Measurements from ENCODE around the gene STN1. TPM values are rescaled to one million over a fixed set of nuclear protein-coding genes. Genes with fewer than 3 reads are reported as not detected.

STN1 gene
- total and polyA plus RNA-seq, 10 of the 15 experiments (the other 5 are each of a cell fraction or from before 2014, with no cell fraction given): 22.2 to 31.8 (median 28.5) TPM

DNA sequence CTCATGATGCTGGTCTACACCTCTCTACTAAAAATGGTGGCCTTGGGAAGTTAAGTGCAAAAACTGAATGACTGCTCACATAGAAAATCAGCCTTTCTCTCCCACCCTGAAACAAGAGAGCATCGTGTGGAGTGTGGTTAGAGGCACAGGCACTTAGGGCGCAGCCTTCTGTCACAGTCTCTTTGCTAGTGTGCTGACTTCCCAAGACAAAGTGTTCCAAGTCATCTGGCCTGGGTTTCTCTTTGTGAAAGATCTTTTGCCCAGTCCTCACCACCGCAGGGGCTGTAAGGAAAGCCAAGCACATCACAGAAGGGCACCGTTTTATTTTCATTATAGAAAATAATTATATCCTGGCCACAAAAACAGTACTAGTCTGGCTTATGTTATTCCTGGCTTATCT lies 12.5 kb downstream of the STN1 start (continued):
- TF ChIP-seq CREB1 (IDR thresholded peaks at IDR 0.05; ENCODE audit: low read depth) (no peak), BCL11A (IDR thresholded peaks at IDR 0.05; ENCODE audit: low read depth, low read length) (no peak), TARDBP (IDR thresholded peaks at IDR 0.05; ENCODE audit: borderline replicate concordance) (no peak), EED (IDR thresholded peaks at IDR 0.05; ENCODE audit: low read depth) (no peak), SRF (IDR thresholded peaks at IDR 0.05; ENCODE audit: low read depth in 2 of 2, low read length in 2 of 2) (no peak), MXI1 (IDR thresholded peaks at IDR 0.05; ENCODE audit: low read depth, low read length) (no peak)
- TF ChIP-seq, protein P1, sequence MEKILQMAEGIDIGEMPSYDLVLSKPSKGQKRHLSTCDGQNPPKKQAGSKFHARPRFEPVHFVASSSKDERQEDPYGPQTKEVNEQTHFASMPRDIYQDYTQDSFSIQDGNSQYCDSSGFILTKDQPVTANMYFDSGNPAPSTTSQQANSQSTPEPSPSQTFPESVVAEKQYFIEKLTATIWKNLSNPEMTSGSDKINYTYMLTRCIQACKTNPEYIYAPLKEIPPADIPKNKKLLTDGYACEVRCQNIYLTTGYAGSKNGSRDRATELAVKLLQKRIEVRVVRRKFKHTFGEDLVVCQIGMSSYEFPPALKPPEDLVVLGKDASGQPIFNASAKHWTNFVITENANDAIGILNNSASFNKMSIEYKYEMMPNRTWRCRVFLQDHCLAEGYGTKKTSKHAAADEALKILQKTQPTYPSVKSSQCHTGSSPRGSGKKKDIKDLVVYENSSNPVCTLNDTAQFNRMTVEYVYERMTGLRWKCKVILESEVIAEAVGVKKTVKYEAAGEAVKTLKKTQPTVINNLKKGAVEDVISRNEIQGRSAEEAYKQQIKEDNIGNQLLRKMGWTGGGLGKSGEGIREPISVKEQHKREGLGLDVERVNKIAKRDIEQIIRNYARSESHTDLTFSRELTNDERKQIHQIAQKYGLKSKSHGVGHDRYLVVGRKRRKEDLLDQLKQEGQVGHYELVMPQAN (conservative IDR thresholded peaks at IDR 0.05): no peak
- TF ChIP-seq, protein P2, sequence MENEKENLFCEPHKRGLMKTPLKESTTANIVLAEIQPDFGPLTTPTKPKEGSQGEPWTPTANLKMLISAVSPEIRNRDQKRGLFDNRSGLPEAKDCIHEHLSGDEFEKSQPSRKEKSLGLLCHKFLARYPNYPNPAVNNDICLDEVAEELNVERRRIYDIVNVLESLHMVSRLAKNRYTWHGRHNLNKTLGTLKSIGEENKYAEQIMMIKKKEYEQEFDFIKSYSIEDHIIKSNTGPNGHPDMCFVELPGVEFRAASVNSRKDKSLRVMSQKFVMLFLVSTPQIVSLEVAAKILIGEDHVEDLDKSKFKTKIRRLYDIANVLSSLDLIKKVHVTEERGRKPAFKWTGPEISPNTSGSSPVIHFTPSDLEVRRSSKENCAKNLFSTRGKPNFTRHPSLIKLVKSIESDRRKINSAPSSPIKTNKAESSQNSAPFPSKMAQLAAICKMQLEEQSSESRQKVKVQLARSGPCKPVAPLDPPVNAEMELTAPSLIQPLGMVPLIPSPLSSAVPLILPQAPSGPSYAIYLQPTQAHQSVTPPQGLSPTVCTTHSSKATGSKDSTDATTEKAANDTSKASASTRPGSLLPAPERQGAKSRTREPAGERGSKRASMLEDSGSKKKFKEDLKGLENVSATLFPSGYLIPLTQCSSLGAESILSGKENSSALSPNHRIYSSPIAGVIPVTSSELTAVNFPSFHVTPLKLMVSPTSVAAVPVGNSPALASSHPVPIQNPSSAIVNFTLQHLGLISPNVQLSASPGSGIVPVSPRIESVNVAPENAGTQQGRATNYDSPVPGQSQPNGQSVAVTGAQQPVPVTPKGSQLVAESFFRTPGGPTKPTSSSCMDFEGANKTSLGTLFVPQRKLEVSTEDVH (IDR thresholded peaks at IDR 0.05; ENCODE audit: low read depth, partially characterized antibody): no peak
- TF ChIP-seq, protein P3, sequence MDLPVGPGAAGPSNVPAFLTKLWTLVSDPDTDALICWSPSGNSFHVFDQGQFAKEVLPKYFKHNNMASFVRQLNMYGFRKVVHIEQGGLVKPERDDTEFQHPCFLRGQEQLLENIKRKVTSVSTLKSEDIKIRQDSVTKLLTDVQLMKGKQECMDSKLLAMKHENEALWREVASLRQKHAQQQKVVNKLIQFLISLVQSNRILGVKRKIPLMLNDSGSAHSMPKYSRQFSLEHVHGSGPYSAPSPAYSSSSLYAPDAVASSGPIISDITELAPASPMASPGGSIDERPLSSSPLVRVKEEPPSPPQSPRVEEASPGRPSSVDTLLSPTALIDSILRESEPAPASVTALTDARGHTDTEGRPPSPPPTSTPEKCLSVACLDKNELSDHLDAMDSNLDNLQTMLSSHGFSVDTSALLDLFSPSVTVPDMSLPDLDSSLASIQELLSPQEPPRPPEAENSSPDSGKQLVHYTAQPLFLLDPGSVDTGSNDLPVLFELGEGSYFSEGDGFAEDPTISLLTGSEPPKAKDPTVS (IDR thresholded peaks at IDR 0.05; ENCODE audit: low read depth, low read length): no peak
- TF ChIP-seq, protein P4, sequence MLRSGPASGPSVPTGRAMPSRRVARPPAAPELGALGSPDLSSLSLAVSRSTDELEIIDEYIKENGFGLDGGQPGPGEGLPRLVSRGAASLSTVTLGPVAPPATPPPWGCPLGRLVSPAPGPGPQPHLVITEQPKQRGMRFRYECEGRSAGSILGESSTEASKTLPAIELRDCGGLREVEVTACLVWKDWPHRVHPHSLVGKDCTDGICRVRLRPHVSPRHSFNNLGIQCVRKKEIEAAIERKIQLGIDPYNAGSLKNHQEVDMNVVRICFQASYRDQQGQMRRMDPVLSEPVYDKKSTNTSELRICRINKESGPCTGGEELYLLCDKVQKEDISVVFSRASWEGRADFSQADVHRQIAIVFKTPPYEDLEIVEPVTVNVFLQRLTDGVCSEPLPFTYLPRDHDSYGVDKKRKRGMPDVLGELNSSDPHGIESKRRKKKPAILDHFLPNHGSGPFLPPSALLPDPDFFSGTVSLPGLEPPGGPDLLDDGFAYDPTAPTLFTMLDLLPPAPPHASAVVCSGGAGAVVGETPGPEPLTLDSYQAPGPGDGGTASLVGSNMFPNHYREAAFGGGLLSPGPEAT (IDR thresholded peaks at IDR 0.05; ENCODE audit: low read depth): no peak

Measured in GM12878 (cell line).